Caco-2 (cell line): ENCODE measurements around the gene TEX11. TPM values are rescaled to one million over a fixed set of nuclear protein-coding genes. Genes with fewer than 3 reads are reported as not detected.
"Not testable (repeated sequence)": the region's sequence is repeated elsewhere in the genome, so short reads cannot be mapped to it uniquely, and the experiment has no call there.

Source experiments
- BruUV-seq: library from RNA; stranded (reverse); fragments of 400-500 nt; replicated peaks from 2 replicates; lab custom pipeline; 2021; lab: Mats Ljungman, UMichigan
- CTCF ChIA-PET: fragments of 300-600 bp; sonication (Branson Sonifier 250); formaldehyde crosslinking; loops from one replicate; lab custom pipeline; 2022; ENCODE audit warnings: antibody characterized with exemption; lab: Charles Lee
- POLR2A ChIA-PET: fragments of 300-600 bp; sonication (Branson Sonifier 250); formaldehyde crosslinking; loops from one replicate; lab custom pipeline; 2022; ENCODE audit warnings: antibody characterized with exemption; lab: Charles Lee
- DNase-seq, 2 experiments: peaks; one replicate each; pipeline versions ENCODE4 v3.0.0 to v3.0.0-alpha.2; 2020 to 2022
- H3K27me3 ChIP-seq: replicated peaks from 2 replicates; pipeline ENCODE4 v1.6.0; 2011; ENCODE audit warnings: low read length; ENCODE audit not compliant: control insufficient read depth, insufficient read depth
- H3K36me3 ChIP-seq: 2 replicates; pipeline ENCODE4 v1.5.1; 2011; ENCODE audit warnings: low read length; ENCODE audit not compliant: control insufficient read depth, insufficient read depth
- H3K4me1 ChIP-seq: fragments of 250-450 bp; sonication (Bioruptor Pico); 2 replicates; pipeline ENCODE4 v1.5.1; 2020; ENCODE audit warnings: mild to moderate bottlenecking
- H3K4me3 ChIP-seq: 2 replicates; pipeline ENCODE4 v1.5.1; 2011; ENCODE audit warnings: low read depth, mild to moderate bottlenecking, control low read depth, low read length
- H3K9me3 ChIP-seq: fragments of 250-450 bp; sonication (Bioruptor Pico); 2 replicates; pipeline ENCODE4 v1.5.1; 2020; ENCODE audit warnings: mild to moderate bottlenecking, moderate library complexity
- H3K27ac Mint-ChIP-seq: one replicate; pipeline ENCODE4 v1.8.0; 2022; ENCODE audit warnings: mixed read lengths; ENCODE audit not compliant: unreplicated experiment
- H3K27me3 Mint-ChIP-seq: one replicate; pipeline ENCODE4 v1.8.0; 2022; ENCODE audit warnings: mixed read lengths; ENCODE audit not compliant: insufficient read depth, unreplicated experiment
- H3K36me3 Mint-ChIP-seq: one replicate; pipeline ENCODE4 v1.8.0; 2022; ENCODE audit warnings: mild to moderate bottlenecking, mixed read lengths; ENCODE audit not compliant: insufficient read depth, unreplicated experiment
- H3K4me1 Mint-ChIP-seq: one replicate; pipeline ENCODE4 v1.8.0; 2022; ENCODE audit warnings: low read depth, mixed read lengths; ENCODE audit not compliant: unreplicated experiment
- H3K4me3 Mint-ChIP-seq: one replicate; pipeline ENCODE4 v1.8.0; 2022; ENCODE audit warnings: mild to moderate bottlenecking, moderate library complexity, mixed read lengths; ENCODE audit not compliant: unreplicated experiment
- H3K9me3 Mint-ChIP-seq: one replicate; pipeline ENCODE4 v1.8.0; 2022; ENCODE audit warnings: mixed read lengths; ENCODE audit not compliant: unreplicated experiment
- CTCF ChIP-seq, 2 experiments: fragments of 200-600 bp in 1 of 2; IDR thresholded peaks; 1 replicate in 1 of 2; 2 replicates in 1 of 2; pipeline versions ENCODE4 v1.5.1 to v1.8.0; 2011 to 2022; ENCODE audit warnings: antibody characterized with exemption in 1 of 2, control low read depth in 1 of 2, inconsistent platforms in 1 of 2, low read depth in 1 of 2, low read length in 1 of 2, mild to moderate bottlenecking in 1 of 2, moderate library complexity in 1 of 2; ENCODE audit not compliant: insufficient read depth in 1 of 2, severe bottlenecking in 1 of 2, unreplicated experiment in 1 of 2
- intact Hi-C: fragments of 100-400 bp; cut with micrococcal nuclease; formaldehyde crosslinking; loops from one replicate; pipeline ENCODE4 v1.10.0; 2022; ENCODE audit not compliant: unreplicated experiment
- total RNA-seq: library from RNA; stranded (reverse); gene quantifications from 2 replicates; pipeline ENCODE4 v1.2.3, GENCODE V29; 2022

Gene TEX11
- total RNA-seq, 1 experiment from 2014 or later, result 0.23 TPM

DNA sequence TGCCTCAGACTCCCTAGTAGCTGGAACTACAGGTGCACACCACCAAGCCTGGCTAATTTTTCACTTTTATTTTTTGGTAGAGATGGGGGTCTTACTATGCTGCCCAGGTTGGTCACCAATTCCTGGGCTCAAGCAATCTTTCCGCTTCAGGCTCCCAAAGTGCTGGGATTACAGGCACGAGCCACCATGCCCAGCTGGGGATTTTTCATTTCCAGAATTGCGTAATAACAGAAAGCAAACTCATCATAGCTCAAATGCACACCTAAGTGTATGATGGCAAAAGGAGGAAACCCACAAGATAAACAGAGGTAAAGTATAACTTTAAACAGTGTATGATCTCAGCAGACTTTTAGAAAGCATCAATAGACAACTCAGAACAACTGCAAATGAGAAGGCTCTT is 56.2 kb downstream of the TEX11 start:
- H3K4me1 Mint-ChIP-seq, result no peaks in the 10 kb centered on the region
- no peaks in the 10 kb centered on the region for H3K9me3 Mint-ChIP-seq
- BruUV-seq, result no TSS peak
- no peaks in the 10 kb centered on the region for H3K9me3 ChIP-seq
- POLR2A ChIA-PET, result no interaction called here
- CTCF ChIA-PET, result no interaction called here
- H3K36me3 Mint-ChIP-seq, result no peaks in the 10 kb centered on the region
- H3K4me3 ChIP-seq, result no peak overlapping the region
- intact Hi-C loops, result no loop called here
- no peak overlapping the region for H3K27ac Mint-ChIP-seq
- no peak overlapping the region for H3K4me3 Mint-ChIP-seq
- no peak for TF ChIP-seq CTCF (IDR thresholded peaks at IDR 0.05; ENCODE audit: insufficient read depth in 1 of 2, low read depth in 1 of 2, low read length in 1 of 2, severe bottlenecking in 1 of 2, unreplicated experiment in 1 of 2)
- H3K4me1 ChIP-seq, result no peaks in the 10 kb centered on the region
- no peaks in the 10 kb centered on the region for H3K36me3 ChIP-seq
- no peak for DNase-seq
- no peaks in the 10 kb centered on the region for H3K27me3 ChIP-seq
- peaks cover 10% of the 10 kb centered on the region for H3K27me3 Mint-ChIP-seq

GRCh38 chrX:70844081-70844480 is 64.4 kb downstream of the TEX11 start:
- H3K36me3 ChIP-seq, DNase-seq, BruUV-seq, H3K4me1 Mint-ChIP-seq, H3K9me3 ChIP-seq, intact Hi-C loops, H3K27ac Mint-ChIP-seq, CTCF ChIA-PET, H3K4me1 ChIP-seq, H3K4me3 Mint-ChIP-seq, H3K27me3 ChIP-seq, POLR2A ChIA-PET, H3K36me3 Mint-ChIP-seq, H3K4me3 ChIP-seq, H3K9me3 Mint-ChIP-seq: not testable (repeated sequence)
- peaks cover 16% of the 10 kb centered on the region for H3K27me3 Mint-ChIP-seq

DNA sequence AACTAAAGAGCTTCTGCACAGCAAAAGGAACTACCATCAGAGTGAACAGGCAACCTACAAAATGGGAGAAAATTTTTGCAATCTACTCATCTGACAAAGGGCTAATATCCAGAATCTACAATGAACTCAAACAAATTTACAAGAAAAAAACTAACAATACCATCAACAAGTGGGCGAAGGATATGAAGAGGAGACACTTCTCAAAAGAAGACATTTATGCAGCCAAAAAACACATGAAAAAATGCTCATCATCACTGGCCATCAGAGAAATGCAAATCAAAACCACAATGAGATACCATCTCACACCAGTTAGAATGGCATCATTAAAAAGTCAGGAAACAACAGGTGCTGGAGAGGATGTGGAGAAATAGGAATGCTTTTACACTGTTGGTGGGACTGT is 64.9 kb downstream of the TEX11 start:
- POLR2A ChIA-PET, intact Hi-C loops, BruUV-seq: not testable (repeated sequence)

GRCh38 chrX:70834589-70834988 is 73.9 kb downstream of the TEX11 start:
- no peaks in the 10 kb centered on the region for H3K4me1 ChIP-seq
- no peaks in the 10 kb centered on the region for H3K4me1 Mint-ChIP-seq
- no peak for DNase-seq
- no peaks in the 10 kb centered on the region for H3K36me3 Mint-ChIP-seq
- peaks cover 10% of the 10 kb centered on the region for H3K27me3 Mint-ChIP-seq
- intact Hi-C loops, result no loop called here
- no peak for TF ChIP-seq CTCF (IDR thresholded peaks at IDR 0.05; ENCODE audit: insufficient read depth in 1 of 2, low read depth in 1 of 2, low read length in 1 of 2, severe bottlenecking in 1 of 2, unreplicated experiment in 1 of 2)
- no peaks in the 10 kb centered on the region for H3K36me3 ChIP-seq
- H3K9me3 ChIP-seq, result no peaks in the 10 kb centered on the region
- H3K9me3 Mint-ChIP-seq, result no peaks in the 10 kb centered on the region
- BruUV-seq, result no TSS peak
- no peak overlapping the region for H3K27ac Mint-ChIP-seq
- POLR2A ChIA-PET, result no interaction called here
- no peaks in the 10 kb centered on the region for H3K27me3 ChIP-seq
- no peak overlapping the region for H3K4me3 Mint-ChIP-seq
- CTCF ChIA-PET, result no interaction called here
- no peak overlapping the region for H3K4me3 ChIP-seq

More for the DNA sequence above, 64.9 kb downstream of the TEX11 start:
- H3K9me3 Mint-ChIP-seq, H3K36me3 ChIP-seq, CTCF ChIA-PET, H3K4me3 Mint-ChIP-seq, H3K9me3 ChIP-seq, H3K4me3 ChIP-seq, H3K27ac Mint-ChIP-seq, H3K27me3 ChIP-seq, DNase-seq, H3K4me1 Mint-ChIP-seq, H3K36me3 Mint-ChIP-seq, H3K4me1 ChIP-seq: not testable (repeated sequence)
- H3K27me3 Mint-ChIP-seq, result peaks cover 16% of the 10 kb centered on the region
